ENCODE measurements around the gene BASP1.
"Not testable (repeated sequence)": the region's sequence is repeated elsewhere in the genome, so short reads cannot be mapped to it uniquely, and the experiment has no call there.

Gene BASP1

DNA sequence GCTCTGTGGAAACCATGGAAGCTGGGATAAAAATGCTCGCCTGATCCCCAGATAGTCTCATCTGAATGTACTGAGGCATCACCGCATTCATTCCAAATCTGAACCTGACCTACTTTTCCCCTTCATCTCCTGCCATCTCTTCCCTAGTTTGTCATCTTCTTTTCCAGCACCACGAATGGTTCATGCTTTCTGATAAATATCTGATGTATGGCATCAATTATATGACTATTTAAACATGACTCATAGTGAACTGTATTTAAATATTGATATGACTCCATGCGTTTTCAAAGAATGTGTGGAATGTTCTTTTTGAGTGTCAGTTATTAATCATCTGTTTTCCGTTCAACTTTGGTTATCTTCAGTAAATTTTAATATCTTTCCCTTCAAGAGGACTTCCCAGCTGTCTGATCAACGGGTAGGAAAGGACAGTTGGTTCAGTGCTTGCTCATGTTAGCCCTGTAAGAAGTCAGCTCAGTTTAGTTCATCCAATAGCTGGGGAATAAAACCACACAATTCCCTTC, 21.1 kb downstream of the BASP1 start:
- Histone ChIP-seq H3K27me3 (replicated peaks; ENCODE audit: control insufficient read depth, insufficient read depth, low read length) (no peaks in the 10 kb centered on the region), H3K9me3 (ENCODE audit: control insufficient read depth, low read length) (no peaks in the 10 kb centered on the region), H3K9ac (ENCODE audit: low read length) (no peak overlapping the region), H3K4me3 (ENCODE audit: low read length) (no peak overlapping the region), H3K36me3 (ENCODE audit: control insufficient read depth, insufficient read depth, low read length, severe bottlenecking) (no peaks in the 10 kb centered on the region), H3K4me1 (ENCODE audit: control insufficient read depth, insufficient read depth, low read length) (peaks cover 30% of the 10 kb centered on the region)
- DNase-seq (ENCODE audit: low read depth): peak; percentile 57

DNA sequence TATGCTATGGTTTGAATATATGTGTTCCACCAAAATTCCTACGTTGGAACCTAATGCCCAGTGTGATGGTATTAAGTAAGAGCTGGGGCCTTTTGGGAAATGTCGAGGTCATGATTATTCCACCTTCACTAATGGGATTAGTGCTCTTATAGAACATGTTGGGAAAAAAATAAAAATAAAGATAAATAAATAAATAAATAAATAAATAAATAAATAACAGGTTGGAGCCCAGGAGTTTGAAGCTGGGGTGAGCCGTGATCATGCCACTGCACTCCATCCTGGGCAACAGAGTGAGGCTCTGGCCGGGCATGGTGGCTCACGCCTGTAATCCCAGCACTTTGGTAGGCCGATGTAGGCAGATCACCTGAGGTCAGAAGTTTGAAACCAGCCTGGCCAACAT, 22.5 kb downstream of the BASP1 start:
- H3K36me3 ChIP-seq (ENCODE audit: control insufficient read depth, insufficient read depth, low read length, severe bottlenecking): no peaks in the 10 kb centered on the region
- no peaks in the 10 kb centered on the region for H3K27me3 ChIP-seq (replicated peaks; ENCODE audit: control insufficient read depth, insufficient read depth, low read length)
- H3K9me3 ChIP-seq (ENCODE audit: control insufficient read depth, low read length): no peaks in the 10 kb centered on the region
- no peak overlapping the region for H3K9ac ChIP-seq (ENCODE audit: low read length)
- H3K4me1 ChIP-seq (ENCODE audit: control insufficient read depth, insufficient read depth, low read length): peaks cover 30% of the 10 kb centered on the region
- no peak overlapping the region for H3K4me3 ChIP-seq (ENCODE audit: low read length)
- DNase-seq (ENCODE audit: low read depth): no peak

DNA sequence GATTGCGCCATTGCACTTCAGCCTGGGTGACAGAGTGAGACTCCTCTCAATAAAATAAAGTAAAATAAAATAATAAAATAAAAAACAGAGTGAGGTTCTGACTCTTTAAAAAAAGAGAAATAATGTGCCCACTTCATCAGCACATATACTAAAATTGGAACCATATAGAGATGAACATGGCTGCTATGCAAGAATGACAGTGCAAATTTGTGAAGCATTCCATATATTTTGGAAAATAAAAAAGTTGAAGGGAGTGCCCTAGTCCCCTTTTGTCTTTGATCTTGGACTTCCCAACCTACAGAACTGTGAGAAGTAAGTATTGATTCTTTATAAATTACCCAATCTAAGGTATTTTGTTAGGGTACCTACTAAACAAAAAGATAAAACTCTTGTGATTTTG, 23.1 kb downstream of the BASP1 start:
- no peak overlapping the region for H3K4me3 ChIP-seq (ENCODE audit: low read length)
- DNase-seq (ENCODE audit: low read depth): no peak
- H3K9me3 ChIP-seq (ENCODE audit: control insufficient read depth, low read length): no peaks in the 10 kb centered on the region
- no peak overlapping the region for H3K9ac ChIP-seq (ENCODE audit: low read length)
- H3K27me3 ChIP-seq (replicated peaks; ENCODE audit: control insufficient read depth, insufficient read depth, low read length): no peaks in the 10 kb centered on the region
- peaks cover 30% of the 10 kb centered on the region for H3K4me1 ChIP-seq (ENCODE audit: control insufficient read depth, insufficient read depth, low read length)
- no peaks in the 10 kb centered on the region for H3K36me3 ChIP-seq (ENCODE audit: control insufficient read depth, insufficient read depth, low read length, severe bottlenecking)

DNA sequence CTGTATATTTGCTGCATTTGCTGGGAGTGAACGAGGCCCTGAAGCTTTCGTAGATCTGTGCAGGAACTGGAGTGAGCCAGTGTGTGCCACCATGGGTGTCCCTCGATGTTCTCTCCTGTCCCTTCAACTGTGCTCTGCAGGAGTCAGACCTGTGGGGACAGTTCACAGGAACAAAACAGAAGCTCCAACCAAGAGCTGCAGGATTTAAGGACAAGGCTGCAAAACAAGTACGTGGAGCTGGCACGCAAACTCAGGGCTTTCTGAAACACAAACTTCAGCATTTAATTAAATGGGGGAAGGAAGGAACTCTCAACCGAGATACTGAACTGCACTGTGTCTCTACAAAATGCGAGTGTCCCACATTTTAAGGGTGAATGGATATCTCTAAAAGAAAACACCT, 24.2 kb downstream of the BASP1 start:
- DNase-seq (ENCODE audit: low read depth): no peak
- peaks cover 22% of the 10 kb centered on the region for H3K4me1 ChIP-seq (ENCODE audit: control insufficient read depth, insufficient read depth, low read length)
- H3K9ac ChIP-seq (ENCODE audit: low read length): no peak overlapping the region
- H3K36me3 ChIP-seq (ENCODE audit: control insufficient read depth, insufficient read depth, low read length, severe bottlenecking): no peaks in the 10 kb centered on the region
- H3K4me3 ChIP-seq (ENCODE audit: low read length): no peak overlapping the region
- H3K27me3 ChIP-seq (replicated peaks; ENCODE audit: control insufficient read depth, insufficient read depth, low read length): no peaks in the 10 kb centered on the region
- H3K9me3 ChIP-seq (ENCODE audit: control insufficient read depth, low read length): no peaks in the 10 kb centered on the region

DNA sequence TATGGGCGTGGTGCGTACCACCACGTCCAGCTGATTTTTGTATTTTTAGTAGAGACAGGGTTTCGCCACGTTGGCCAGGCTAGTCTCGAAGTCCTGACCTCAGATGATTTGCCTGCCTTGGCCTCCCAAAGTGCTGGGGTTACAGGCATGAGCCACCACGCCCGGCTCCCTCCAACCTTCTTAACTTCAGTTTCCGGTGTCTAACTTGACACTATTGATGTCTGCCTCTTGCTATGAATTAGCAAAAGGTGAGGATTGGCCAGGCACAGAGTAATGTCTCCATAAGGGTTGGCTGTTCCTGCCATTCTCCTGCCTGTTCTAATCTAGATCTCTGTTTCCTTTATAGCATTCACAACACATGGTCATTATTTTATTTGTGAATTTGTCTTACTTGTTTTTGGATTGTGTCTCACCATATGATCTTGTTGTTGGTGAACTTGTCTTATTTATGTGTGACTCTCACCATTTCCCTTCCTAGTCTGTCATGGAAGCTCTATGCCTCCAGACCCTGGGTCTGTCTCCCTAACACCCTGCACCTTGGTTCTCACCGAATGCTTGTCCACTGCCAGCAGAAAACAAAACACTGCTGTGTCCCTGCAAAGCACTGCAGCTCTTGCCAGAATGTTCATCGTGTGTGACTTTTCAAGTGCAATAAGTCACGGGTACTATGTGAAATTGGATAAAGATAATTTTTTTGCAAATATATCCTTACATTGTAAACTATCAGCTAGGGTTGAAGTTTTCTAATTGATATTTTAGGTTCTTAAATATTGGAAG, 26.0 kb downstream of the BASP1 start:
- Histone ChIP-seq H3K9me3 (ENCODE audit: control insufficient read depth, low read length) (no peaks in the 10 kb centered on the region), H3K4me3 (ENCODE audit: low read length) (no peak overlapping the region), H3K27me3 (replicated peaks; ENCODE audit: control insufficient read depth, insufficient read depth, low read length) (no peaks in the 10 kb centered on the region), H3K4me1 (ENCODE audit: control insufficient read depth, insufficient read depth, low read length) (peaks cover 18% of the 10 kb centered on the region), H3K36me3 (ENCODE audit: control insufficient read depth, insufficient read depth, low read length, severe bottlenecking) (no peaks in the 10 kb centered on the region), H3K9ac (ENCODE audit: low read length) (no peak overlapping the region)
- DNase-seq (ENCODE audit: low read depth): no peak

DNA sequence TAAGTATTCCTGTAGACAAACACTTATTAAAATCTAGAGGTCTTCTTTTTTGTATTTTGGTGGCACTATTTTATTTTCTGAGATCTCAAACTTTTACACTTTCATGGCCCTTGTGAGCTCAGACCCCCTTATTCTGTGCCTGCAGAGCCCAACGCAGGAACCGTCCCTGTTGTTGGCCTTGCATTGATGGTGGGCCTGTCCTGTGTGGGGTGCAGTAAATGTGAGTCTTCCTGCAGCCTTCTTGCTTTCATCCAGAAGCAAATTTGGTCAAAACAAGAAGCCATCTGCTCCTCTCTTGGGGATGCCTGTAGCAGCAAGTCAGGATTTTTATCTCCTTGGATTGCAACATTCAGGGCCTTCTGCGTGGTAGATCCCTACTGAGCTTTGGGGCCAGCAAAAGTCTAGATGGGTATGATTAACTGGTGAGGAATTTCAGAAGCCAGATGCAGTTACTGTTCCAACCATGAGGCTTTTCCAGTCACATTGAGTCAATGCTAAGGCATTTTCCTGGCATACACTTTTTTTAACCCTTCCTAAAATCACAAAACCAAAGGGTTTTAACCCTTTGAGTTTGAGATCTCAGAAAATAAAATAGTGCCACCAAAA, 31.7 kb downstream of the BASP1 start:
- Histone ChIP-seq H3K4me3 (ENCODE audit: low read length) (peak overlapping the region; percentile 42), H3K4me1 (ENCODE audit: control insufficient read depth, insufficient read depth, low read length) (peaks cover 28% of the 10 kb centered on the region), H3K9ac (ENCODE audit: low read length) (no peak overlapping the region), H3K9me3 (ENCODE audit: control insufficient read depth, low read length) (no peaks in the 10 kb centered on the region), H3K36me3 (ENCODE audit: control insufficient read depth, insufficient read depth, low read length, severe bottlenecking) (no peaks in the 10 kb centered on the region), H3K27me3 (replicated peaks; ENCODE audit: control insufficient read depth, insufficient read depth, low read length) (no peaks in the 10 kb centered on the region)
- DNase-seq (ENCODE audit: low read depth): peak; percentile 96

DNA sequence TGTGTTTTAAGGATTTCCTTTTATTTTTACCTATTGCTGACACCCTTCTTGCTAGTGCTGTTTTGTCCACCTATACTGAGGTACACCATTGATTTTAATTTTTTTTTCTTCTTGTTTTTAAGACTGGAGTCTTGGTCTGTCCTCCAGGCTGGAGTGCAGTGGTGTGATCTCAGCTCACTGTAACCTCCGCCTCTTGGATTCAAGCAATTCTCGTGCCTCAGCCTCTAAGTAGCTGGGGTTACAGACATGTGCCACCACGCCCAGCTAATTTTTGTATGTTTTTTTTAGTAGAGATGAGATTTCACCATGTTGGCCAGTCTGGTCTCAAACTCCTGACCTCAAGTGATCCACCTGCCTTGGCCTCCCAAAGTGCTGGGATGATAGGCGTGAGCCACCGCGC, 32.4 kb downstream of the BASP1 start:
- H3K9me3 ChIP-seq (ENCODE audit: control insufficient read depth, low read length); H3K36me3 ChIP-seq (ENCODE audit: control insufficient read depth, insufficient read depth, low read length, severe bottlenecking); DNase-seq (ENCODE audit: low read depth); H3K4me3 ChIP-seq (ENCODE audit: low read length); H3K27me3 ChIP-seq (replicated peaks; ENCODE audit: control insufficient read depth, insufficient read depth, low read length): not testable (repeated sequence)
- H3K4me1 ChIP-seq (ENCODE audit: control insufficient read depth, insufficient read depth, low read length): peaks cover 29% of the 10 kb centered on the region
- H3K9ac ChIP-seq (ENCODE audit: low read length): peak overlapping the region; percentile 30

DNA sequence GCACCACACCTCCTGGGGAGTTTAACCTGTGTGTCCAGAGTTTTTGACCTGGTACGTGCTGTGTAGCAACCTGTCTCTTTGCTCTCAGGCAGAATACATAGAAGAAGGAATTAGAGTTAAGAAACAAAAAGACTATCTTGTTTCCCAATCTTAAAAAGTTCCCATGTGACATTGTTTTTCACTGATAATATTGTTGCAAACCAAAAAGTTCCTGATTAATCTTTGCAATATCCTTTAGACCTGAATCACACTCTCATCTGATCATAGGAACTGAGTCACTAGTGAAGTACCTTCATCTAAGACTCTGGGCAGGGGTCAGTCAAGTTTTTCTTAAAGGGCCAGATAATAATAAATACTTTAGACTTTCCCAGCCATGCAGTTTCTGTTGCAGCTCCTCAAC, 35.1 kb downstream of the BASP1 start:
- H3K9ac ChIP-seq (ENCODE audit: low read length): no peak overlapping the region
- no peaks in the 10 kb centered on the region for H3K27me3 ChIP-seq (replicated peaks; ENCODE audit: control insufficient read depth, insufficient read depth, low read length)
- no peaks in the 10 kb centered on the region for H3K9me3 ChIP-seq (ENCODE audit: control insufficient read depth, low read length)
- no peaks in the 10 kb centered on the region for H3K36me3 ChIP-seq (ENCODE audit: control insufficient read depth, insufficient read depth, low read length, severe bottlenecking)
- no peak overlapping the region for H3K4me3 ChIP-seq (ENCODE audit: low read length)
- peak; percentile 20 for DNase-seq (ENCODE audit: low read depth)
- H3K4me1 ChIP-seq (ENCODE audit: control insufficient read depth, insufficient read depth, low read length): peaks cover 49% of the 10 kb centered on the region

DNA sequence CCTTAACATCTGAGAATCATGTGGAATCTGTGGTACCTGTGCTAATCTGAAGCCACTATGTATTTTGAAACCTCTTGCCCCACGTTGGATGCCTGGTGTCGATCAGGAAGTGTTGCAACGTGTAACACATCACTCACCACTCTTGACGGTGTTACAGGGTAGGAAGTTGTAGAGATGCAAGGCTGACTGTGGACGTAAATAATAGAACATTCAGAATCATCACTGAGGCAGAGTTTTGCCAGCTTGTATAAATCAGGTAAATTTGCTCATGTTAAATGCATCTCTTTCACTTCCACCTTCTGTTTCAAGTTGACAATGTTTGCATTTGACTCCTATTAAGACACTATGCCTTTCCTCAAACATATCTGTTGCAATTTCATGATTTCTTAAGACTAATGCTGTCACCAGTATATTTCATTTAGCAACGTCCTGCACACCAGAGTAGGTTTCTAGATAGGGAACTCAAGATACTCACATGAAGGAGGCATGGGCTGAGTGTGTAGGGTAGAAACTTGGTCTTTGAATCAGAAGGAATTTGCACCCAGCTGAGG, 38.1 kb downstream of the BASP1 start:
- Histone ChIP-seq H3K27me3 (replicated peaks; ENCODE audit: control insufficient read depth, insufficient read depth, low read length) (no peaks in the 10 kb centered on the region), H3K4me3 (ENCODE audit: low read length) (peak overlapping the region; percentile 43), H3K9ac (ENCODE audit: low read length) (no peak overlapping the region), H3K9me3 (ENCODE audit: control insufficient read depth, low read length) (no peaks in the 10 kb centered on the region), H3K4me1 (ENCODE audit: control insufficient read depth, insufficient read depth, low read length) (peaks cover 52% of the 10 kb centered on the region), H3K36me3 (ENCODE audit: control insufficient read depth, insufficient read depth, low read length, severe bottlenecking) (no peaks in the 10 kb centered on the region)
- DNase-seq (ENCODE audit: low read depth): no peak

DNA sequence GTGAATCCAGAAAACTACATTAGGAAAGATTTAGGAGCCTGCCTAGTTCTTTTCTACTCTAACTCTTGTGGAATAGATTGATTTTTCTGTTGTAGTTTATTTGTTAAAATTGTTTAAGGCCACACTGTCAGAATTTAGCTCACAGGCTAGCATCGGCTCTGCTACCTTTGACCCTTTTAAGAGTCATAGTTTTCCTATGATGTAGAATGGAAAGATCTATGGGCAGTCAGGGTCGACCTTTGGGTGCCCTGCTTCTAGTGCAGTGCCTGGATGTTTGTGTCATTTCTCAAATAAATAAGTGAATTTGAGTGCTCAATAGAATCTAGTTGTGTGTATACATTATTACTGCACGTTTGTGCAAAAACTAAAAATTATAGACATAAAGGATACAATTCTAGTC, 38.7 kb downstream of the BASP1 start:
- Histone ChIP-seq H3K27me3 (replicated peaks; ENCODE audit: control insufficient read depth, insufficient read depth, low read length) (no peaks in the 10 kb centered on the region), H3K4me1 (ENCODE audit: control insufficient read depth, insufficient read depth, low read length) (peaks cover 54% of the 10 kb centered on the region), H3K9ac (ENCODE audit: low read length) (no peak overlapping the region), H3K36me3 (ENCODE audit: control insufficient read depth, insufficient read depth, low read length, severe bottlenecking) (no peaks in the 10 kb centered on the region), H3K9me3 (ENCODE audit: control insufficient read depth, low read length) (no peaks in the 10 kb centered on the region), H3K4me3 (ENCODE audit: low read length) (no peak overlapping the region)
- DNase-seq (ENCODE audit: low read depth): no peak

DNA sequence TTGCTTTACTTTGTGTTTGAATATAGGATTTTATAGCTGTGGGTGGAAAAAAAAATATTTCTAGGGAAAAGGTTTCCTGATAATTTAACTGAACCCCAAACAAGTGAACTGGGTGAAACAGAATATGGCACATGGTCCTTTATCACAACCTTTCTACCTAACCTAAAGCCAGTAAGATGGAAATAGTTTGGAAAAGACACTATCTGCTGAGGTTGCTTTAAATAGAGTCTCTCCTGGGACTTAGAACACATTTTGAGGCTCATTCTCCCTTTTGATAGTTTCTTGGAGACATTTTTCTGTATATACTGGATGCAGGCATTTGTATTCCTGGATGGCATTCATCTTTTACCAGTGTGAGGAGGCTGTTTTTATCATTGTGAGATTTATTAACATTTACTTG, 39.4 kb downstream of the BASP1 start:
- Histone ChIP-seq H3K27me3 (replicated peaks; ENCODE audit: control insufficient read depth, insufficient read depth, low read length) (no peaks in the 10 kb centered on the region), H3K4me3 (ENCODE audit: low read length) (no peak overlapping the region), H3K36me3 (ENCODE audit: control insufficient read depth, insufficient read depth, low read length, severe bottlenecking) (no peaks in the 10 kb centered on the region), H3K9ac (ENCODE audit: low read length) (no peak overlapping the region), H3K4me1 (ENCODE audit: control insufficient read depth, insufficient read depth, low read length) (peaks cover 56% of the 10 kb centered on the region), H3K9me3 (ENCODE audit: control insufficient read depth, low read length) (no peaks in the 10 kb centered on the region)
- no peak for DNase-seq (ENCODE audit: low read depth)

Measured in adipocyte (in vitro differentiated cells).